Kidney (tissue), 22 donors: Measurements from ENCODE around the gene DNLZ. TPM values are rescaled to one million over a fixed set of nuclear protein-coding genes. Genes with fewer than 3 reads are reported as not detected.

Source experiments
- DNase-seq, 5 donors: peaks; one replicate each; pipeline ENCODE4 v3.0.0-alpha.2; 2013 to 2020
- FAIRE-seq: peaks from 2 replicates; lab custom pipeline; 2012; peaks lifted over from hg19 to GRCh38; lab: Jason Lieb, UNC
- H3K27ac ChIP-seq, 2 donors: one replicate each; pipeline ENCODE4 v1.7.0; 2013; ENCODE audit warnings: low read depth in 2 of 2, low read length in 2 of 2, inconsistent platforms in 1 of 2
- H3K27me3 ChIP-seq: one replicate; pipeline ENCODE4 v1.7.1; 2013; ENCODE audit warnings: low read length, inconsistent platforms; ENCODE audit not compliant: control insufficient read depth, insufficient read depth
- H3K36me3 ChIP-seq, 3 donors: one replicate each; pipeline versions ENCODE4 v1.7.0 to v1.7.1; 2013; ENCODE audit warnings: low read length in 3 of 3, control low read depth in 1 of 3, inconsistent platforms in 1 of 3; ENCODE audit not compliant: insufficient read depth in 3 of 3, control insufficient read depth in 2 of 3
- H3K4me1 ChIP-seq, 3 donors: one replicate each; pipeline versions ENCODE4 v1.7.0 to v1.7.1; 2013; ENCODE audit warnings: low read length in 3 of 3, inconsistent platforms in 1 of 3, low read depth in 1 of 3; ENCODE audit not compliant: control insufficient read depth in 2 of 3, insufficient read depth in 2 of 3
- H3K4me3 ChIP-seq, 3 donors: one replicate each; pipeline versions ENCODE4 v1.7.0 to v1.8.1; 2013; ENCODE audit warnings: low read length in 3 of 3, control low read depth in 1 of 3, inconsistent platforms in 1 of 3
- H3K9ac ChIP-seq, 3 donors: one replicate each; pipeline versions ENCODE4 v1.7.0 to v1.7.1; 2013; ENCODE audit warnings: low read length in 3 of 3, control low read depth in 1 of 3, inconsistent platforms in 1 of 3
- H3K9me3 ChIP-seq, 3 donors: one replicate each; pipeline versions ENCODE4 v1.7.0 to v1.7.1; 2013; ENCODE audit warnings: low read length in 3 of 3, control low read depth in 1 of 3, inconsistent platforms in 1 of 3; ENCODE audit not compliant: control insufficient read depth in 2 of 3, insufficient read depth in 1 of 3
- CTCF ChIP-seq: IDR thresholded peaks from 3 replicates; pipeline ENCODE4 v1.5.1; 2012; ENCODE audit warnings: mild to moderate bottlenecking, moderate library complexity, borderline replicate concordance; ENCODE audit not compliant: insufficient read depth; ENCODE audit errors: extremely low read depth
- intact Hi-C: fragments of 100-400 bp; cut with DNase I; formaldehyde crosslinking; loops from one replicate; pipeline ENCODE4 v1.11.1; 2022
- long read RNA-seq, 10 donors: library from polyadenylated mRNA in 1 of 10; unstranded in 1 of 10; transcript quantifications; one replicate each; pipeline ENCODE4 v2.0.0 and lab custom pipeline, GENCODE V29; 2021 to 2026
- polyA plus RNA-seq: library from polyadenylated mRNA; stranded (reverse); fragments of 350-450 nt; fragmentation: Illumina TruSeq; extraction: RNeasy Lipid Tissue Mini Kit (QIAGEN cat#74804); gene quantifications from one replicate; pipeline ENCODE4 v1.2.3, GENCODE V29; 2014; ENCODE audit warnings: low read depth, low replicate concordance; ENCODE audit not compliant: insufficient read depth
- total RNA-seq: library from RNA; stranded (reverse); fragmentation: NEBNext Ultra II Directional; extraction: Animal tissue kit (Norgen Biotek cat#: 25700); gene quantifications from one replicate; pipeline ENCODE4 v1.2.1, GENCODE V29; 2021
- donor health status: control.
- donor health status: control.
- donor health status: control.
- donor health status: control.
- donor health status: control.
- donor health status: DM: yes; HTN: yes; CAD: no.
- donor health status: Normal renal cell carcinoma (clear cell type).

Gene DNLZ
- 22.1 TPM for total RNA-seq
- polyA plus RNA-seq, result 30.4 TPM
- long read RNA-seq, donor 1, transcript DNLZ-201 (3 exons, 724 nt), result major isoform, 8 of 8 reads
- long read RNA-seq, donor 1, partial matches to known transcripts, result 0 of 8 reads
- long read RNA-seq, donor 1, other reads (novel, unspliced or antisense), result 0 of 8 reads
- long read RNA-seq, donor 2, transcript DNLZ-201 (3 exons, 724 nt), result major isoform, 10 of 10 reads
- long read RNA-seq, donor 2, partial matches to known transcripts, result 0 of 10 reads
- long read RNA-seq, donor 2, other reads (novel, unspliced or antisense), result 0 of 10 reads
- long read RNA-seq, donor 3, transcript DNLZ-201 (3 exons, 724 nt), result major isoform, 20 of 20 reads
- long read RNA-seq, donor 3, partial matches to known transcripts, result 0 of 20 reads
- long read RNA-seq, donor 3, other reads (novel, unspliced or antisense), result 0 of 20 reads
- long read RNA-seq, donor 4, transcript DNLZ-201 (3 exons, 724 nt), result major isoform, 15 of 15 reads
- long read RNA-seq, donor 4, partial matches to known transcripts, result 0 of 15 reads
- long read RNA-seq, donor 4, other reads (novel, unspliced or antisense), result 0 of 15 reads
- long read RNA-seq, donor 5, partial matches to known transcripts, result 0 of 1 reads
- long read RNA-seq, donor 5, other reads (novel, unspliced or antisense), result 0 of 1 reads
- long read RNA-seq, donor 6, transcript DNLZ-201 (3 exons, 724 nt), result major isoform, 26 of 26 reads
- long read RNA-seq, donor 6, partial matches to known transcripts, result 0 of 26 reads
- long read RNA-seq, donor 6, other reads (novel, unspliced or antisense), result 0 of 26 reads
- long read RNA-seq, donor 7, transcript DNLZ-201 (3 exons, 724 nt), result major isoform, 17 of 17 reads
- long read RNA-seq, donor 7, partial matches to known transcripts, result 0 of 17 reads
- long read RNA-seq, donor 7, other reads (novel, unspliced or antisense), result 0 of 17 reads
- long read RNA-seq, donor 8, transcript DNLZ-201 (3 exons, 724 nt), result major isoform, 10 of 11 reads
- long read RNA-seq, donor 8, partial matches to known transcripts, result 0 of 11 reads
- long read RNA-seq, donor 8, other reads (novel, unspliced or antisense), result 0 of 11 reads
- long read RNA-seq, donor 9, transcript DNLZ-201 (3 exons, 724 nt), result major isoform, 18 of 18 reads
- long read RNA-seq, donor 9, partial matches to known transcripts, result 0 of 18 reads
- long read RNA-seq, donor 9, other reads (novel, unspliced or antisense), result 0 of 18 reads
- long read RNA-seq, donor 10, transcript DNLZ-201 (3 exons, 724 nt), result major isoform, 14 of 14 reads
- long read RNA-seq, donor 10, partial matches to known transcripts, result 0 of 14 reads
- long read RNA-seq, donor 10, other reads (novel, unspliced or antisense), result 0 of 14 reads

- Histone ChIP-seq H3K9ac (no peak within 1 kb of the TSS), H3K4me3 (peak within 1 kb of the TSS in 1 of 3 donors; percentile 55), H3K9me3 (no peaks in the 10 kb centered on the region), H3K27me3 (no peaks in the 10 kb centered on the region), H3K36me3 (no peaks in the 10 kb centered on the region), H3K4me1 (peaks cover 0 to 10% (median 0%) of the 10 kb centered on the region in 3 donors), H3K27ac (peak within 1 kb of the TSS; percentile 67 to 69)
- DNase-seq (peak; percentile 95 to 99 (median 97)), FAIRE-seq (no peak)
- intact Hi-C loops, result no loop called here
- peak; percentile 98 for TF ChIP-seq CTCF
Measured at GRCh38 chr9:136363106-136363948, at the start of gene DNLZ. Gene DNLZ (minus strand): TSS chr9:136363744. CDS start chr9:136363714, 30 bp downstream.

- H3K4me1 ChIP-seq, result peaks cover 0 to 19% (median 7%) of the 10 kb centered on the region in 3 donors
- H3K27me3 ChIP-seq, result no peaks in the 10 kb centered on the region
- H3K9ac ChIP-seq, result no peak overlapping the region
- H3K4me3 ChIP-seq, result no peak overlapping the region
- intact Hi-C loops, result no loop called here
- peaks cover 3 to 47% (median 30%) of the 10 kb centered on the region in 3 donors for H3K36me3 ChIP-seq
- FAIRE-seq (no peak), DNase-seq (no peak)
- no peak for TF ChIP-seq CTCF
- no peak overlapping the region for H3K27ac ChIP-seq
- no peaks in the 10 kb centered on the region for H3K9me3 ChIP-seq
Measured at GRCh38 chr9:136412962-136413361, 49.4 kb upstream of the DNLZ start.

DNA sequence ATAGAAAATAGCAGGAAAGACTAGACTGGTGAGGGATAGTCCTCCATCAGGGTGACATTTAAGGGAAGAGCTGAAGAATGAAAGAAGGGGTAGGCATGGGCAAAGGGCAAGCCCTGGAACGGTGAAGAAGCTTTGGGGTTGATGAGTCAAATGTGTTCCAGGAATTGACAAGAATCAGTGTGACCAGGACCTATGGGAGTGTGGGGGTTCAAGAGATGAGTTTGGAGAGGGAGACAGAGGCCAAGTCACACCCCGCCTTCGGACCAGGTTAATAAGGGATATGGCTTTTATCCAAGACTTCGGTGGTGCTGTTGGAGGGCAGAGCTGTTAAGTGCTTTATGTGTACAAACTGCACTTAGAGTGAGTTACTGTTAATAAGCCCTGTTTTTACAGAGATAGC lies 47.8 kb upstream of the DNLZ start:
- Histone ChIP-seq H3K9me3 (no peaks in the 10 kb centered on the region), H3K9ac (peak overlapping the region; percentile 48 to 84 (median 50)), H3K4me1 (peaks cover 0 to 19% (median 7%) of the 10 kb centered on the region in 3 donors), H3K4me3 (peak overlapping the region; percentile 78 to 90 (median 81)), H3K36me3 (peaks cover 3 to 40% (median 24%) of the 10 kb centered on the region in 3 donors), H3K27me3 (no peaks in the 10 kb centered on the region), H3K27ac (no peak overlapping the region)
- FAIRE-seq, result no peak
- no peak for DNase-seq
- no peak for TF ChIP-seq CTCF
- intact Hi-C loops, result no loop called here
